Choroid plexus epithelial cell (primary cell): ENCODE results near the gene LTN1.

Experiments used
- DNase-seq: peaks from one replicate; pipeline ENCODE4 v3.0.0-alpha.2; 2010; ENCODE audit warnings: low read depth
- H3K4me3 ChIP-seq: 2 replicates; pipeline ENCODE4 v1.5.1; 2011; ENCODE audit warnings: low read depth, mild to moderate bottlenecking, control low read depth, low read length, moderate library complexity
- TF ChIP-seq, protein P1 (sequence below): conservative IDR thresholded peaks from 2 replicates; pipeline ENCODE4 v1.5.1; 2011; ENCODE audit warnings: low read depth, mild to moderate bottlenecking, control low read depth, inconsistent platforms, low read length, moderate library complexity

LTN1 gene

DNA sequence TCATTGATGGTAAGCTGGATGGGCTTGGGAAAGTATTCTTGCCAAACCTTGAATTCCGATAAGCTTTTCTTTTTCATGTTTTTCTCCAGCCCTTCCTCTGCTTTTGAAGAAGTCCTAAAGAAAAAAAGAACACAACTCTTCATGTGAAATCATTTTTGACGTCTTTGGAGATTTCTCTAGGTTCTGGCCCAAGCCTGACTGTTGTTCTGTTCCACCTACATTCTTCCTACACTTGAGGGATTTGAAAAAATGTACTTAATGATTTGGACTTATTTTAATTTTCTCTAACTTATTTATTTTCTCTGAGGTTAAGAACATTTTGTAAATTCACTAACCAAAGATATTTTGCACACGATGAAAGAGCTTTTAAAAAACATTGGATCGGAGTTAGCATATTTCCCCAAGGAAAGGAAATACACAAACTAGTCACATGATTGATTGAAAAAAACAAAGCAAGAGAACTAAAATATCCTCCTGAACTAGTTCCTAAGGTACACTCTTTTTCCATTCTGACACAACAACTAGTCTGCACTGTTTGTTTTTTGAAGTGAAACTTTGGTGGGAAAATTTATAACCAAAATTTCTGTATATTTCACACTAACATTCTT, 82.3 kb downstream of the LTN1 start:
- DNase-seq: no peak
- H3K4me3 ChIP-seq: no peak overlapping the region
- TF ChIP-seq, protein P1, sequence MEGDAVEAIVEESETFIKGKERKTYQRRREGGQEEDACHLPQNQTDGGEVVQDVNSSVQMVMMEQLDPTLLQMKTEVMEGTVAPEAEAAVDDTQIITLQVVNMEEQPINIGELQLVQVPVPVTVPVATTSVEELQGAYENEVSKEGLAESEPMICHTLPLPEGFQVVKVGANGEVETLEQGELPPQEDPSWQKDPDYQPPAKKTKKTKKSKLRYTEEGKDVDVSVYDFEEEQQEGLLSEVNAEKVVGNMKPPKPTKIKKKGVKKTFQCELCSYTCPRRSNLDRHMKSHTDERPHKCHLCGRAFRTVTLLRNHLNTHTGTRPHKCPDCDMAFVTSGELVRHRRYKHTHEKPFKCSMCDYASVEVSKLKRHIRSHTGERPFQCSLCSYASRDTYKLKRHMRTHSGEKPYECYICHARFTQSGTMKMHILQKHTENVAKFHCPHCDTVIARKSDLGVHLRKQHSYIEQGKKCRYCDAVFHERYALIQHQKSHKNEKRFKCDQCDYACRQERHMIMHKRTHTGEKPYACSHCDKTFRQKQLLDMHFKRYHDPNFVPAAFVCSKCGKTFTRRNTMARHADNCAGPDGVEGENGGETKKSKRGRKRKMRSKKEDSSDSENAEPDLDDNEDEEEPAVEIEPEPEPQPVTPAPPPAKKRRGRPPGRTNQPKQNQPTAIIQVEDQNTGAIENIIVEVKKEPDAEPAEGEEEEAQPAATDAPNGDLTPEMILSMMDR: no peak

DNA sequence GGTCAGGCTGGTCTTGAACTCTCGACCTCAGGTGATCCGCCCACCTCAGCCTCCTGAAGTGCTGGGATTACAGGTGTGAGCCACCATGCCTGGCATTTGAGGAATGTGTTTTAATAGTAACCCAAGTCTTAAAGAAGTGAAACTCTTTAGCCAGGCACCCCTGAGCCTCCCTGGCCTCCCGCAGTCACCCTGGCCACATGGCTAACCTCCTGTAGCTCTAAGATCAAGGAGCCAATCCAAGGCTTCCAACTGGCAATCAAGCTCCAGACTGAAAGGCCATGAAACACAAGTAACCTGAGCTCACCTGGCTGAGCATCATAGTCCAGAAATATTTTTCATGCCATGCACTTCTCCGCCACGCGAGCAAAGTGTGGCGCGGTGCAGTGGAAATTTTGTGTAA, 84.3 kb downstream of the LTN1 start:
- no peak overlapping the region for H3K4me3 ChIP-seq
- DNase-seq: no peak
- TF ChIP-seq, protein P1: no peak

DNA sequence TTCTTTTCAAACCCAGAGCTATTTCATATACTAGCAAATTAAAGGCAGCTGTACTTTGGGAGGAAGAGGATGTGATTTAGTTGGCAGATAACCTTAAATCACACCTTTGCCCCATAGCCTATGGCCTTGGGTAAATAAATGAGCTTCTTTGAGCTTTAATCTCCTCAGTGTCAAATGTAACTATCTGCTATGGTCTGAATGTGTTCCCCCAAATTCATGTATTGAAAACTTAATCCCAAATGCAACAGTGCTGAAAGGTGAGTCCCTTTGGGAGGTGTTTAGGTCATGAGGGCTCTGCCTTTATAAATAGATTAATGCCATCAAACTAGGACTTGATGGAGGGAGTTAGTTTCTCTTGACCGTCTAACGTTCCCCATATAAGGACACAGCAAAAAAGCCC, 85.8 kb downstream of the LTN1 start:
- TF ChIP-seq, protein P1: no peak
- DNase-seq: no peak
- no peak overlapping the region for H3K4me3 ChIP-seq

- TF ChIP-seq, protein P1: no peak
- H3K4me3 ChIP-seq: no peak overlapping the region
- no peak for DNase-seq
These were observed 86.4 kb downstream of the LTN1 start for GRCh38 chr21:28906236-28906635.

DNA sequence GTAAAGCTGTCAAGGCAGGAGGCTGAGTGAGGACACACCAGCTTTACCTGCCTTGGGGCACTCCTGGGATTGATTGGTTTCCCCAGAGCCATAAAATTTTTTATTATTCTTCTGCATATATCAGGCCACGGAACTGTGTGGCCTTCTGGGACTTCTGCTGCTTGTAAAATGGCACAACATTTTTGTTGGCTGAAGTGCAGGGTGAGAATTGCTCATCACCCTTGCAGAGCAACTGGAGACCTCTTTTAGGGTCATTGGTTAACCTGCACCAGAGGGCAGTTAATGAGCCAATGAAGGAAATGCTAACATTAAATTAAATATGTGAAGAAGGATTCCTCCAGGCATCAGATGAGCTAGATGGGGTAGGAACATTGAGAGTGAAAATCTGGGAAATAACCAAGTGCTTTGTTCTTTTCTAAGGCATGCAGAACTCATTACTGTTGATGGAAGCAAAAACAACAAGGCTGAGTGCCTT, 87.7 kb downstream of the LTN1 start:
- DNase-seq: no peak
- TF ChIP-seq, protein P1: no peak
- H3K4me3 ChIP-seq: no peak overlapping the region

DNA sequence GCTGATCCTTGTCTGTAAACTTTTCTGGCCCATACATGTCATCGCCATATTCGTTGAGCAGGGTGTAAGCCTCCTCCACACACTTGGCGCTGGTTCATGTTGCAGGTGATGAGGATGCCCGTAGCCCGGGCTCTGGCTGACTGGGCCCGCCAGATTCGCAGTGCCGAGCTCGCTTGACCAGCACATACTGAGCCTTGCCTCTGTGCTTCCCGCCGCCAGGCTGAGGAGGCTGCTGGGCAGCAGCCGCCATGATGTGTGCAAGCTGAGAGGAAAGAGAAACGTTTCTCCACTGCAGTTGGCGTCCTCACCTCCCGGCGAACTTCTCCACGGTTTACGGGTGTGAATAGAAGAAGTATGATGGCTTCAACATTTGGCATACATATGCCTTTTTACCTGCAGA, 89.2 kb downstream of the LTN1 start:
- DNase-seq: no peak
- TF ChIP-seq, protein P1: no peak
- no peak overlapping the region for H3K4me3 ChIP-seq

- DNase-seq: no peak
- TF ChIP-seq, protein P1: no peak
- no peak overlapping the region for H3K4me3 ChIP-seq
These were observed 92.2 kb downstream of the LTN1 start for GRCh38 chr21:28900481-28900880.
